NCI-H2081 (cell line): ENCODE results near the gene SRRM4.
"Not testable (repeated sequence)": the region's sequence is repeated elsewhere in the genome, so short reads cannot be mapped to it uniquely, and the experiment has no call there.

Experiments
- DNase-seq, 2 experiments: peaks; one replicate each; lab custom pipeline; 2025; lab: John Stamatoyannopoulos, UW

SRRM4 gene

DNA sequence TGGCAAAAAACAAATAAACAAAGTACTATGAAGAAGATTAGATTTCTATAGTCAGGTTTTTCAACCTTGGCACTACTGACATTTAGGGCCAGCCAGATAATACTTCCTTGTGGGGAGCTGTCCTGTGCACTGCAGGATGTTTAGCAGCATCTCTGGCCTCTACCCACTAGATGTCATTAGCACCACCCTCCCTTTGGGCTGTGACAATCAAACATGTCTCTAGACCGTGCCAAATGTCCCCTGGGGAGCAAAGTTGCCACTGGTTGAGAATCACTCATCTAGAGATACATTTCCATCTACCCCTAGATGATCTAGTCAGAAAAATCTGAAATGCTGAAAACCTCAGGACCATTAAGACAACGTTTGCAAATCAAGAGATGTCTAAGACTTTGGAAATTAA is 29.9 kb downstream of the SRRM4 start:
- DNase-seq: peak in 1 of 2 experiments; percentile 2

DNA sequence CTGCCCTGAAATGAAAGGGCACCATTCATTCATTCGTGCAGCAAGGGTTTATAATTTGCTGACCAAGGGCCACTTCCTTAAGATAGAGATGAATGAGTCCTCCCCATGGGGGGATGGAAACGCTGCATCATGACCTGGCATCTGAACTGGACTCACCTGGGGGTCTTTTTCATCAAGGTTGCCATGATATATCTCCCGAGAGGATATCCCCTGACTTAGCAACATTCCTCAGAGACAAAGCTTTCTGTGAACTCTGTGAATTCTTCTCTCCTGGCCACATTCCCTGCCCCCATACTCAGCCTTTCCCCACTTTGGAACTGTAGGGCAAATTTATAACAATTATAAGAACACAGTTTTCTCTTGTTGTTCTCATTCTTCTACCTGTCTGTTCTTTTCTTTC is 30.8 kb downstream of the SRRM4 start:
- no peak for DNase-seq

DNA sequence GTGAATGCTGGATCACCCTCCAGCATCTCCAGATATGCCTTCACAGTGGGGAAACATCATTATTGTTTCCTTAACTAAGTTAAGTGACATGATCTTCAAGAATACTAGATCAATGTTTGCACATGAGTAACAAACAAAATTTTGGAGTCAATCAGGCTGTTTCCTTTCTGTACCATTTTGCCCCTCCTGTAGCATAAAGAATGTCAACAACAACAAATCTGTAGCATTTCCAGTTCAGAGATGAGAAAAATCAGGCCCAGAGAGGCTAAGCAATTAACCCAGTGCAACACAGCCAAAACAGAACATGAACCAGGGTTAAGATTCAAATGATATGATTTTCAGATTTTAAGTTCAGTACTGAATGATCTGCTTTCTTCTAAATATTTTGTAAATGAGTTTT is 31.7 kb downstream of the SRRM4 start:
- DNase-seq: no peak

DNA sequence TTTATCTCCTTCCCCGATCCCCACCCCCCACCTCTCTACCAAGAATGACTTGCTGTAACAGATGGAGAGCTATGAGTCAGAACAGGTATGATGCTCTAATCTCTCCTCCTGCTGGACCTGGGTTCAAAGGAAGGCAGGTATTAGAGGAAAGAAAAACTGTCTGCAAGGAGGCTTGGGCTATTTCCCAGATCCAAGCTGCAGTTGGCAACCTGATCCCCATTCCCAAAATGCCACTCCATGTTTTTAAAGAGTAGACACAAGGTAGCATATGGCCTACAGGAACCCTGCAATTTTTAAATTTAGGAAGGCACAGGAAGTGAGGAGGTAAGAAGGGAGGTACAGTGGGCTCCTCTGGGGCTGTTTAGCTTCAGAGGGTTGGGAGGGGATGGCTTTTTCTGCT is 33.0 kb downstream of the SRRM4 start:
- no peak for DNase-seq

DNA sequence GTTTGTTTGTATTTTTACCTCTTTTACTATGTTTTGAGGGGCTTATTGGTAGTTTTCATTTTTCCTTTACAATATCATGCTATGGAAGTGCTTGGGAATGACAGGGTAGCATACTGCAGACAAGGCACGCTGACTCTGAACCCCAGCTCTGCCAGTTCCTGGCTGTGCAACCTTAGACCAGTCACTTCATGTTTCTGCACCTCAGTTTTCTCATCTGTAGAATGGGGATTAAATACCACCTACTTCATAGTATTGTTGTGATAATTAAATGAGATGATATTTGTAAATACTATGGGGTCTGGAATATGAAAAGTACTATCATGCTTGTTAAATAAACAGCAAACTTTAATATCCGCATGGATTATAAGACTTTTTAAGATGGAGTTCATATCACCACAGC is 35.4 kb downstream of the SRRM4 start:
- no peak for DNase-seq

DNA sequence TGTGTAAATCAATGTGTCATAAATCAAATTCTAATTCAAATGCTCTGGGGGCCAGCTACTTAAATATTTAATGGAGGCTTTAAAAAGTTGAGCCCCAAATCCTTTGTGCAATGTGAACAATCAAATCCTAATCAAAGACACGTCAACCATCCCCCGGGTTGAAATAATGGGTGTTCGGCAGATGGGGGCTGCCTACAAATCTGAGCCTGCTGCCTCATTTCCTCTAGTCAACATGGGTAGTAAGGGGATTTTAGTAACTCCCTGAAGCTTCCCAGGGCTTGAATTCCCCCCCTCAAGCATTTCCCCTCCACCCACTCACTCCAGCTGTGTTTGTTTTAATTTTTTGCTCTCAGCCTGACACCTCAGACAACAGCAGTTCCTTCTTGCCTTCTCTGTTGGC is 37.8 kb downstream of the SRRM4 start:
- peak in 1 of 2 experiments; percentile 28 for DNase-seq

DNA sequence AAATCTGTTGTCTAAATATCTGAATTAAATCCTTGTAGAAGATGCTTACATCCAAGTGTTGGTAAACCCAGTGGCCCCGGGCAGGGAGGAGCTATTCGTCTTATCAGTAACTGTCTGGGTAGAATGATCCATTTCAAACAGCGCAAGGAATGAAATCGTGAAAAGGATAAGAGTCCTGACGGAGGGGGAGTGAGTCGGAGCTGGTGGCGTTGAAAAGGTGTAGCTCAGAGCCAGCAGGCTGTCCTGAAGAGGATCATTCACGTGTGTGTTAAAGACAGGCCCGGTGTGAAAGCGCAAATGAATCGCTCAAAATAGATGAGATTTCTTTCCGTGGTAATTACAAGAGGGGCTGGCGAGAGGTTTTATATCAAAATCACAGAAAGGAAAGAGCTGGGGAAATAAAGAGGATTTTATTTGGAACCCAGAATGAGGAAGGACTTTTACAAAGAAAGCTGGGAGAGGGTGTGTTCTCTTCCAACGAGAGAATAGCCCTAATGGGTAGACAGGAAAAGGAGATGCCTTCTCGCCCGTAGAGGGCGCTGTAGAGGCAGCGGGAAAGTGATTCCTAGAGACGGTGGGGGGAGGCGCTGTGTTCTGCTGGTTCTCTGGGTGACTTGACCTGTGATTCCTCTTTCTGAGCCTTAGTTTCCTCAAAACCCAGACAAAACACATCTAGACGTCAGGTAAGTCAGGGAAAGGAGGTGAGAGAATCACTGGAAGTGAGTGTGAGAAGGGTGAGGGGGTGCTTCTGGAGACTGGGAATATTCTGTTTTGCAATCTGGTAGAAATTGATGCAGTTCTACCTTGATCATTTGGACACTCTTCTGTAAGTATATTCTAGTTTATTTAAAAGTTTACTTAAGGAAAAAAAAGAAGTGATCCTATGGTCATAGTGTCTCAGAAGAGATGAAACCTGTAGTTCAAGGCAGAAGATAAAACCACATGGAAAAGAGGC is 39.3 kb downstream of the SRRM4 start:
- DNase-seq: no peak

DNA sequence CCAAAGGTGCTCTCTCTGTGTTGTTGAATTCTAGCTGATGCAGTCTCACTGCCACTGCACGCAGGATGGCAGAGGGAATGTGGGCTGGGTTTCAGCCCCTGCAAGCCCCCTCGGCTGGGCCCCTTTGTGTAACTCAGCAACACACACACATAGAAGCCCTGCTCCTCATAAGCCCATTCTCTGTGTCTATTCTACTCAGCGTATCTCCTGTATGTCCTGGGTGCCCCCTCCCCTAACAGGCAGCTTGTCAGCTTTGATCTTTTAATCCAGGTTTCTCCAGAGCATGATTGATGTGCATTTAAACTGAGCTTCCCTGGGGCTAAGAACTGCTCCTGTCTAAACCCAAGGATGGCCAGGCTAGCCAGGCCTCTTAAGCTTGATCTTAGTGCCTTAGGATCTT is 43.0 kb downstream of the SRRM4 start:
- no peak for DNase-seq

DNA sequence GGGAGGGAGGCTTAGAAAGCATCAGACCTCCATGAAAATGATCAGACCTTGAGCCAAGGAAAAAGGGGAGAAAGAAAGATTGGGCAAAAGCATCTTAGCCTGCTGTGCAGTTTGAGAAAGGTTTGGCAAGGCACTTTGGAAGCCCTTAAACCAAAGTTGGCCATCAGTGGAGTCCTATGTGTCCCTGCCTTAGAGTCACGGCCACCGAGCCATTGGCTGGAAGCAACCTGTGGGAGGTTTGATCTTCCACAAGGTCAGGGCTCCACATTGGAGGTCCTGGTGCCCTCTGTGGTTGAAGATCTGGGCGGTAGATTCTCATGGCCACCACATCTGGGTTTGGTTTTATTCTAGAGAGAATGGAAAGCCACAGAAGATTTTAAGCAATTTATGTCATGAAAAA is 44.4 kb downstream of the SRRM4 start:
- DNase-seq: no peak

DNA sequence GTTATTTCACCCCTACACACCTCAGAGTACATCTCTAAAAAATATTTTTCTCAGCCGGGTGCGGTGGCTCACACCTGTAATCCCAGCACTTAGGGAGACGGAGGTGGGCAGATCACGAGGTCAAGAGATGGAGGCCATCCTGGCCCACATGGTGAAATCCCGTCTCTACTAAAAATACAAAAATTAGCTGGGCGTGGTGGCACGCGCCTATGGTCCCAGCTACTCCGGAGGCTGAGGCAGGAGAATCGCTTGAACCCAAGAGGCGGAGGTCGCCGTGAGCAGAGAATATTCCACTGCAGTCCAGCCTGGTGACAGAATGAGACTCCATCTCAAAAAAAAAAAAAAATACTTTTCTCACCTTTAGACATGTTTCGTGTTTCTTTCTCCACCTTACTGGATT is 52.0 kb downstream of the SRRM4 start:
- DNase-seq: not testable (repeated sequence)

DNA sequence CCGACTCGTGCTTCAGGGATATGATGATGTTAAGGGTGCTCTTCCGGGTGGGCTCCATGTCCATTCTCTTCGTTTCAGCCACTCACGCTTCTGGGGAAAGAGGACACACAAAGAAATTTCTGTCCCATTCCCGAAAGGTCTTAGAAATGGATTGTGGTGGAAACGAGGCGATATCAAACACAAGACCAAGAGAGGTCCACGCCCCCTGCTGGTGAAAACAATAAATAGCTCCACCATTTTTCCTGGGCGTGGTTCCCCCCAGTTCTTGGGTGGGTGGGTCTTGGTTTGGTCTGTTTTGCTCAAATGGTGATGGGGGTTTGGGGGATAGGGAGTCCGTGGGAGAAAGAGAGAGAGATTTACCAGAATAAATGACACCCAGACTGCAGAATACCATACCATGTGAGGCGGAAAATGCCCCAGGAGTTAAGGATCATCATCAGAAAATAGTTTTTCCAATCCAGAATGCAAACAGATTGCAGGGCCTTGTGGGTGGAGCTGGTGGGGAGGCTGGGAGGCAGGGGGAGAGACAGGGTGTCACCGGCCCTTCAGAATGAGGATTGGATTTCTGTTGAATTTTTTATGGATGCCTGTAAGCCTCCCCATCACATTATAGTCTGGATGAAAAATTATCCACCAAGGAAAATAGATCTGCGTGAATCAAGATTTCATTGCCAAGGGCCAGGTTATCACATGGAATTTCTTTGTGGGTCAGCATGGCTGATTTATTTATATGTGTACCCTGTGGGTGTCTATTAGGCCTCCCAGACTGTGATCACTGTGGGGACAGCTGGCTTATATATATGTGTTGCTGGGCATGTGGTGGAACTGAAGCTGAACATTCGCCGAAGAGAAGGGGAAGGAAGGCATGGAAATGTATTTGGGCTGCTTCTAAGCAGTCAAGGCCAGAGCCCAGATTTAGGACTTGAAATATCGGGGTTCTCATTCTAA is 55.8 kb downstream of the SRRM4 start:
- DNase-seq: peak; percentile 27

DNA sequence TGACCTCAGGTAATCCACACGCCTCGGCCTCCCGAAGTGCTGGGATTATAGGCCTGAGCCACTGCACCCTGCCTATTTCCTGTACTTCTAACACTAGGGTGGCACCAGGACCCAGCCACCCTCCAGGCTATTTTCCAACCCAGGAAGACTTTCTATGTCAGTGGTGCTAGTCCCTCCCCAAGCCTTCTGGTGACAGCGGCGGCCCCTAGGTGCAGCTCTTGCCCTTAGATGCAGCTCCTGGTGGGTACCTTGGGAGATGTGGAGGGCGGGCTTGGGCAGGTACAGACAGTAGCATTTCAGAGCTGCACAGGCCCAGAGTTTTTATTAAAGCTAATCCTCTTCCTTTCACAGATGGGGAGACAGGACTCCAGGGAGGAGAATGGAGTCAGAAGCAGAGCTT is 62.8 kb downstream of the SRRM4 start:
- DNase-seq: no peak

DNA sequence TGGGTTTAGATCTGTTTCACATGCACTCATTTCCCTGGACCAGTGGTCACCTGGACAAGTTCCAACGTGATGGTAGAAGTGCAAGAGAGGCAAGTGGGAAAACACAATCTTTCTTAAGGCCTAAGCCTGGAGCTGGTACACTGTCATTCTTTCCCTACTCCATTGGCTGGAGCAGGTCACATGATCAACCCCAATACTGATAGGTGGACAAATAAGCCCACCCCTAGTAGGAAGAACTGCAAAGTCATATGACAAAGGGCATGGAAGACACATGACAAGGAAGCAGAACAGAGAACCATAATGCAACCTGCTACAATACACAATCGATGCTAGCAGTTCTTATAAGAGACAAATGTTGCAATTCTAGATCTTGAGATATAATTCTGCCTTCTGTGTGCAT is 66.3 kb downstream of the SRRM4 start:
- no peak for DNase-seq

DNA sequence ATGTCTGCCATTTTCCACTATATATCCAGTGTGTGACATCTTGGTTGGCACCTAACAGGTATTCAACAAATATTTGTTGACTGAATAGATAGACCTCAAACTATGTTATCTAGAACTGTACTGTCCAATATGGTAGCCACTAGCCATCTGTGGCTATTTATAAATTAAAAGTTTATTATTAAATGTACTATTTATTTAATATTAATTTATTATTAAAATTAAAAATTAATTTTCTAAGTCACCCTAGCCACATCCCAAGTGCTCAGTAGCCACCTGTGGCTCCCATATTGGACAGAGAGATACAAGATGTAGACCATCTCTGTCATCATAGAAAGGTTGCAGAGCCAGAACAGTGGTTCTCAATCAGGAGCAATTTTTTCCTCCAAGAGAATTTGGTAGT is 69.3 kb downstream of the SRRM4 start:
- no peak for DNase-seq

DNA sequence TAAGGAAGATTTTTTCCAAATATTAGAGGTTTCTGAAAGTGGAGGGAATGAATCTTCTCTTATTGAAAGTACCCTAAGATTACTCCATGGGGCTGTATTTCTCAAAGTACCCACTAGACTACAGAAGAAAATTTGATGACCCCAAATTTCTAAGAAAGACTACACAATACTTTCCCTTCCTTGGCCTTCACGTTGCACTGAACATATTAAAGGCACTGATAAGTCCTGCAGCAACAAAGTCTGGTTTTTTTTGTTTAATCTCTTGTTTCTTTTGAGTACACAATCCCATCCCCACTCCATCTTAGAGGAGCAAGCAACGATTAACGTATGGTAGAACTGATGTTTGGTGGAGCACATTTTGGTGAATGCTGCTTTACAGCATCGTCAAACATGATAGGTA is 70.1 kb downstream of the SRRM4 start:
- no peak for DNase-seq

DNA sequence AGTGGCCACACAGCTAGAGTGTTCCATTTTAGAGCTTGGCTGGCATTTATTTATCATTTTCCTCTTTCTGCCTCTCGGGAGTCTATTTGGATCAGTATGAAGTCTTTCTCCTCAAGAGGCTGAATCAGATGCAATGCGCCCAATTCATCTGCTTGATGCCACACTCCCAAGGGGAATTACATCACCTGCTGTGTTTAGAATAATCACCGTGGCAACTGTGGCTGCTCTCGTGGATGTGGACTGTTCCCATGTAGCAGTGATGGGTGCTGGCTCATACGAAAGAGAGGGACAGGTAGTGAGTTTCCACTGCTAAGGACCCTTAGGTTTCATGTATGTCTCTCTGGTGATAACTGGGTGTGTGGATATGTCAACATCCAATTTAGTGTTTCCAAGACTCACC is 70.7 kb downstream of the SRRM4 start:
- no peak for DNase-seq

DNA sequence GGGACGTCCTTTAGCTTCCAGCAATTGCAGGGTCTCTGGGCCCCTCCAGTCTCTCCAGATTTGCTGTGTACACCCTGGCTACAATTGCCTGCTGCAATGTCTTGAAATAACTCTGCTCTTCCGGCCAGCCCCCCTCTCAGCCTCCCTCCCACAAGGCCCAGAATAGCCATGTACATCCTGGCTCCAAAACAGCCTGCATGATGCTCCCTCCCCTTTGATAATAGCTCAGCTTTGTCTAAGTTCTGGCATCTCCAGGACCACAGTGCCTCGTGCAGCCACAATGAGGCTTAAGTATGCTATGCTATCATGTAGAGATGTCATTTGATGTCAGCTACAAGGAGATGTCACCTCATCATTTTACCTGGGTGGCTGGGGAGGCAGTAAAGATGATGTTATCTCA is 74.6 kb downstream of the SRRM4 start:
- DNase-seq: no peak

DNA sequence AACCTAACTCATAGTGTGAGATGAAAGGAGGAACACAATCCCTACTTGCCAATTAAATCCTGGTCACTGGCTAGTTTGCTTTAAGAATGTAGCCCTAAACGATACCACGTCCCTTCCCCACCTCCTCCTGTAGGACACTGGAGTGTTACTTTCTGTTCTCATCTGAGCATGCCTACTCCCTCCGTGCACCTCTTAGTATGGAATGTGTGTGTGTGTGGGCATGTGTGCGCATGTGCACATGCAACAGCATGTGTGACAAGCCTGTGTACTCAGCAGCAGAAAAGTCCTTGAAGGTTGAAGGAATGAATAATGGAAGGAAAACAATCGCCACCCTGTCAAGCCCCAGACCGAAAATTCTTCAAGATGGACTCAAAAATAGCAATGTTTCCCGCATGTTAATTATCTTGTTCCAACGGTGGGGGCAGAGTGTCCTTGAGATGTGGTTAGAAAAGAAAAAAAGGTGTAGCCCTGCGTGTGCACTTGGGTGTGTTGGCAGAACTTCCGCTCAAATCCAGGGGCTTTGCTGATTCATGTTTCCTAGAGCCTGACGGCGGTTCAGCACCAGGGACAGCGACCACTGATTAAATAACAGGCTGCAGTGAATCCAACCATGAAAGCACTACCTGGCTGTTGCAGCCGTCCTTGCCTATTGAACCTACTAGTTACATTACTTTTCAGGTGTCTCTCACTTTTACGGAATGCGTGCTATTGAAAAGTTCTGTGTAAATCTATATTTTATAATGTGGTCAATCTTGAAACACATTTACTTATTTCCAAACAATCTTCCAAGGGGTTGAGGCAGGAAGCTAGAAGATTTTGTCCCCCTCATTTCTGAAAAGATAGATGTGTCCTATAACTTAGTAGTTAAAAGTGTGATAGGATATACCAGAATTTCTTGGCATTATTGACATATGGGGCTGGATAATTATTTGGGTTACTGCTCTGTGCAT is 79.8 kb downstream of the SRRM4 start:
- no peak for DNase-seq

DNA sequence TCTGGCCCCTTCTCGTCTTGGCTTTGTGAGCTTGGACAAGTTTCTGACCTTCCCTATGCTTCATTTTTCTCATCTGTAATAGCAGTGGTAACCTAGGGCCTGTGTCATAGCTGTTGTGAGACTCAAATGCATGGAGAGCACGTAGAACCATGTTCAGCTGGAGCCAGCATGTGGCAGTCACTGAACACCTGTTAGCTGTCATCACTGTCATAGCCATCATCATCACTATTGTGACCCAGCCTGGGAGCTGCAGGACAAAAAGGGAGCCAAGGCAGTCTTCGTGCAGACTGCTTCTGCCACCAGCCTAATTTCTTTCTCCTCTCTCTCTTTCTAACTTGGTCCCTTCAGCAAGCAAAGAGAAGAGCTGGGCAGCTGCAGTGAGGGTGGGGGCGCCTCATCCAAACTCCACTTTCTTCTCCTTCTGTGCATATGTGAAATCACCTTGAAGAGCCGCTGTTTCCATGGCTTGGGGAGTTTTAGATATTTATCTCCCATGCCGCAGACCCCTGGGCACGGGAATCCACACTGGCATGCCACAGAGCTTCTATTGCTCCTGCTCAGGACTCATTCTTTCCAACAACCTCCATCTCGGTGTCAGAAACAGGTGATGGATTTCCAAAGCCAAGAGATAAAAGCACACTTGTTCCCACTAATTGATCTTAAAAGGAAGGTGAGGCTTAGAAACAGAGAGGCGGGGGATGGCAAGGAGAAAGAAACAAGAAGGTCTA is 87.0 kb downstream of the SRRM4 start:
- no peak for DNase-seq

DNA sequence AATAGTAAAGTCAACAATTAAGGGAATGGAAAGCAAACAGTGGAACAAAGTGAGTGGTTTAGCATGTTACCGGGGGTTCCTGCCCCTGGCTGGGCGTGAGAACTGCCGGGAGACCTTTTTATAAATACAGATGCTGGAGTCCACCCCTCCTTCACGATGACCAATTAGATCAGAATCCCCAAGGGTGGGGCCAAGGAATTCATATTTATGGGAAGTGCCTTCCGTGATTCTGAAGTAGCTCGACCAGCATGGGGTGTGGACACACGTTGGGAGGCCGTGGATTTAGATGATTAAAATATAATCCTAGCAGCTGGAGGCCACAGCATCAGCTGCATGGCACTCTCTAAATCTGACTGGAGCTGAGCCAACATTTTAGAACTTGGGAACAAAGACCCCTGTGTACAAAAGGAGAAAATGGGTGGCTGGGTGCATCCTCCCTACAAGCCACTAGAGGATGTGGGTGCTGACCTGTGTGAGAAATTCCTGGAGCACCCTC is 87.9 kb downstream of the SRRM4 start:
- DNase-seq: peak; percentile 28 to 55

DNA sequence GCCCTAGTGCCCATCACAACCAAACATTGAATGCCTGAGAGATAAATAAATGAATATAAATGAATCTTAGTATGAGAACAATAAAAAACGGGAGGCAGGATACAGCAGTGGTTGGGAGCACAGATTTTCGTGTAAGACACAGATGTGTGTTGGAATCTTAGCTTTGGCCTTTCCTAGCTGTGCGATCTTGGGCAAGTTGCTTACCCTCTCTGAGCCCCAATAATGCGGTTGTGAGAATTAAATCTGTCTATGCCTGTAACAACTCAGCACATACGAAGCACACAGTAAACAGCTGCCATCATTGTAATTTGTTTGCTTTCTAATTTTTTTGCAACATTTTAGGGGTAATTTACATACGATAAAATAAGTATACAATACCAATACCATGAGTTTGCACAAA is 89.8 kb downstream of the SRRM4 start:
- DNase-seq: no peak
